ENCODE results near the gene MMRN1. TPM values are rescaled to one million over a fixed set of nuclear protein-coding genes. Genes with fewer than 3 reads are reported as not detected.

Gene MMRN1
- not detected in 2 replicates for total RNA-seq (2014; rRNA removed)
- polyA plus RNA-seq (2012) = not detected

- DNase-seq (ENCODE audit: low read depth) = no peak
Observed at GRCh38 chr4:89894649-89895550, at the start of gene MMRN1. Gene MMRN1, plus strand, starts transcription at chr4:89894854. Its CDS starts 118 bp downstream, at chr4:89894972.

GRCh38 chr4:89847571-89848325 lies 46.9 kb upstream of the MMRN1 start:
- no peak for DNase-seq (ENCODE audit: low read depth)

GRCh38 chr4:89855236-89855635 lies 39.4 kb upstream of the MMRN1 start:
- no peak for DNase-seq (ENCODE audit: low read depth)

- DNase-seq (ENCODE audit: low read depth) = no peak
Observed at GRCh38 chr4:89860971-89861370, 33.7 kb upstream of the MMRN1 start.

GRCh38 chr4:89863533-89863932 lies 31.1 kb upstream of the MMRN1 start:
- no peak for DNase-seq (ENCODE audit: low read depth)

- no peak for DNase-seq (ENCODE audit: low read depth)
Observed at GRCh38 chr4:89868276-89868675, 26.4 kb upstream of the MMRN1 start.

- peak; percentile 1 for DNase-seq (ENCODE audit: low read depth)
Observed at GRCh38 chr4:89868999-89869589, 25.6 kb upstream of the MMRN1 start.

GRCh38 chr4:89871211-89871610 lies 23.4 kb upstream of the MMRN1 start:
- DNase-seq (ENCODE audit: low read depth) = no peak

- DNase-seq (ENCODE audit: low read depth) = no peak
Observed at GRCh38 chr4:89876548-89876947, 18.1 kb upstream of the MMRN1 start.

- DNase-seq (ENCODE audit: low read depth) = no peak
Observed at GRCh38 chr4:89878611-89879010, 16.0 kb upstream of the MMRN1 start.

GRCh38 chr4:89879215-89879614 lies 15.4 kb upstream of the MMRN1 start:
- DNase-seq (ENCODE audit: low read depth) = no peak

GRCh38 chr4:89889289-89889688 lies 5.4 kb upstream of the MMRN1 start:
- no peak for DNase-seq (ENCODE audit: low read depth)

- DNase-seq (ENCODE audit: low read depth) = no peak
Observed at GRCh38 chr4:89897867-89898266, 3.2 kb downstream of the MMRN1 start.

GRCh38 chr4:89898304-89898716 lies 3.7 kb downstream of the MMRN1 start:
- DNase-seq (ENCODE audit: low read depth) = no peak

- DNase-seq (ENCODE audit: low read depth) = no peak
Observed at GRCh38 chr4:89899152-89899551, 4.5 kb downstream of the MMRN1 start.

- DNase-seq (ENCODE audit: low read depth) = no peak
Observed at GRCh38 chr4:89899854-89900253, 5.2 kb downstream of the MMRN1 start.

GRCh38 chr4:89901808-89902431 lies 7.3 kb downstream of the MMRN1 start:
- peak; percentile 45 for DNase-seq (ENCODE audit: low read depth)

GRCh38 chr4:89904524-89904923 lies 9.9 kb downstream of the MMRN1 start:
- no peak for DNase-seq (ENCODE audit: low read depth)

GRCh38 chr4:89906316-89906715 lies 11.7 kb downstream of the MMRN1 start:
- DNase-seq (ENCODE audit: low read depth) = no peak

- DNase-seq (ENCODE audit: low read depth) = no peak
Observed at GRCh38 chr4:89906777-89907521, 12.3 kb downstream of the MMRN1 start.

GRCh38 chr4:89909889-89910288 lies 15.2 kb downstream of the MMRN1 start:
- DNase-seq (ENCODE audit: low read depth) = no peak

Measured in LHCN-M2 (cell line).